Measurements from ENCODE around the gene ZNF239.

GRCh38 chr10:43570971-43571370 is 3.4 kb downstream of the ZNF239 start:
- TF ChIP-seq, protein P1, sequence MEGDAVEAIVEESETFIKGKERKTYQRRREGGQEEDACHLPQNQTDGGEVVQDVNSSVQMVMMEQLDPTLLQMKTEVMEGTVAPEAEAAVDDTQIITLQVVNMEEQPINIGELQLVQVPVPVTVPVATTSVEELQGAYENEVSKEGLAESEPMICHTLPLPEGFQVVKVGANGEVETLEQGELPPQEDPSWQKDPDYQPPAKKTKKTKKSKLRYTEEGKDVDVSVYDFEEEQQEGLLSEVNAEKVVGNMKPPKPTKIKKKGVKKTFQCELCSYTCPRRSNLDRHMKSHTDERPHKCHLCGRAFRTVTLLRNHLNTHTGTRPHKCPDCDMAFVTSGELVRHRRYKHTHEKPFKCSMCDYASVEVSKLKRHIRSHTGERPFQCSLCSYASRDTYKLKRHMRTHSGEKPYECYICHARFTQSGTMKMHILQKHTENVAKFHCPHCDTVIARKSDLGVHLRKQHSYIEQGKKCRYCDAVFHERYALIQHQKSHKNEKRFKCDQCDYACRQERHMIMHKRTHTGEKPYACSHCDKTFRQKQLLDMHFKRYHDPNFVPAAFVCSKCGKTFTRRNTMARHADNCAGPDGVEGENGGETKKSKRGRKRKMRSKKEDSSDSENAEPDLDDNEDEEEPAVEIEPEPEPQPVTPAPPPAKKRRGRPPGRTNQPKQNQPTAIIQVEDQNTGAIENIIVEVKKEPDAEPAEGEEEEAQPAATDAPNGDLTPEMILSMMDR (IDR thresholded peaks at IDR 0.05): no peak
- TF ChIP-seq POLR2A (IDR thresholded peaks at IDR 0.05): no peak

Measured in sigmoid colon (tissue), 3 donors.